WTC11 (cell line): ENCODE data around the gene TNXB. TPM values are rescaled to one million over a fixed set of nuclear protein-coding genes. Genes with fewer than 3 reads are reported as not detected.

Source experiments
- ATAC-seq: fragments of 200-7000 bp; cut with Tn5 transposase; 2 replicates; pipeline ENCODE4 v1.10.0; 2021; ENCODE audit warnings: mild to moderate bottlenecking, moderate library complexity
- CTCF ChIA-PET: fragments of 300-600 bp; sonication (Branson Sonifier 250); formaldehyde crosslinking; loops from one replicate; lab custom pipeline; 2021; ENCODE audit warnings: antibody characterized with exemption; lab: Charles Lee
- POLR2A ChIA-PET: fragments of 350-600 bp; sonication (Branson Sonifier 250); formaldehyde crosslinking; loops from one replicate; lab custom pipeline; 2021; ENCODE audit warnings: antibody characterized with exemption; lab: Charles Lee
- DNase-seq: peaks from one replicate; pipeline ENCODE4 v3.0.0; 2021; ENCODE audit warnings: low spot score
- H3K27ac Mint-ChIP-seq: 2 replicates; pipeline ENCODE4 v1.8.0; 2021; ENCODE audit warnings: mixed read lengths
- H3K27me3 Mint-ChIP-seq: 2 replicates; pipeline ENCODE4 v1.8.0; 2021; ENCODE audit warnings: low read depth, mild to moderate bottlenecking, moderate library complexity, mixed read lengths
- H3K36me3 Mint-ChIP-seq: 2 replicates; pipeline ENCODE4 v1.8.0; 2021; ENCODE audit warnings: mixed read lengths
- H3K4me1 Mint-ChIP-seq: 2 replicates; pipeline ENCODE4 v1.8.0; 2022; ENCODE audit warnings: mixed read lengths
- H3K4me3 Mint-ChIP-seq: 2 replicates; pipeline ENCODE4 v1.8.0; 2021; ENCODE audit warnings: mild to moderate bottlenecking, moderate library complexity, mixed read lengths
- H3K9me3 Mint-ChIP-seq: 2 replicates; pipeline ENCODE4 v1.8.0; 2021; ENCODE audit warnings: mixed read lengths
- ATF1 ChIP-seq: sonication (generic); formaldehyde crosslinking; IDR thresholded peaks from 2 replicates; pipeline ENCODE4 v1.8.1; 2023; ENCODE audit warnings: mild to moderate bottlenecking, moderate library complexity, missing genetic modification reagents
- CBFB ChIP-seq: sonication (generic); formaldehyde crosslinking; IDR thresholded peaks from 2 replicates; pipeline ENCODE4 v1.8.1; 2022; ENCODE audit warnings: mild to moderate bottlenecking, low read depth, missing genetic modification reagents
- CREB1 ChIP-seq: sonication (generic); formaldehyde crosslinking; IDR thresholded peaks from 2 replicates; pipeline ENCODE4 v1.8.0; 2023; ENCODE audit warnings: mild to moderate bottlenecking, missing genetic modification reagents
- FOXP4 ChIP-seq: sonication (generic); formaldehyde crosslinking; IDR thresholded peaks from 2 replicates; pipeline ENCODE4 v1.8.0; 2022; ENCODE audit warnings: mild to moderate bottlenecking, missing genetic modification reagents
- JUN ChIP-seq: sonication (generic); formaldehyde crosslinking; IDR thresholded peaks from 2 replicates; pipeline ENCODE4 v1.8.0; 2023; ENCODE audit warnings: mild to moderate bottlenecking, missing genetic modification reagents
- KAT7 ChIP-seq: sonication (generic); formaldehyde crosslinking; IDR thresholded peaks from 2 replicates; pipeline ENCODE4 v1.8.1; 2023; ENCODE audit warnings: missing genetic modification reagents, mild to moderate bottlenecking, borderline replicate concordance
- MXD4 ChIP-seq: fragments of 250-450 bp; sonication (Bioruptor Pico); IDR thresholded peaks from 2 replicates; pipeline ENCODE4 v1.8.0; 2021; ENCODE audit warnings: mild to moderate bottlenecking, moderate library complexity, borderline replicate concordance
- PRRX2 ChIP-seq: fragments of 250-450 bp; sonication (Bioruptor Pico); IDR thresholded peaks from 2 replicates; pipeline ENCODE4 v1.8.0; 2021; ENCODE audit warnings: mild to moderate bottlenecking
- SMAD4 ChIP-seq: sonication (generic); formaldehyde crosslinking; IDR thresholded peaks from 2 replicates; pipeline ENCODE4 v1.8.0; 2022; ENCODE audit warnings: mild to moderate bottlenecking, missing genetic modification reagents
- TEAD4 ChIP-seq: sonication (generic); formaldehyde crosslinking; IDR thresholded peaks from 2 replicates; pipeline ENCODE4 v1.8.0; 2022; ENCODE audit warnings: mild to moderate bottlenecking, missing genetic modification reagents
- ZNF121 ChIP-seq: sonication (generic); formaldehyde crosslinking; IDR thresholded peaks from 2 replicates; pipeline ENCODE4 v1.8.0; 2023; ENCODE audit warnings: missing genetic modification reagents
- ZNF416 ChIP-seq: fragments of 250-450 bp; sonication (Bioruptor Pico); IDR thresholded peaks from 2 replicates; pipeline ENCODE4 v1.9.0; 2021; ENCODE audit warnings: mild to moderate bottlenecking, inconsistent platforms
- ZNF532 ChIP-seq: fragments of 250-450 bp; sonication (Bioruptor Pico); IDR thresholded peaks from 2 replicates; pipeline ENCODE4 v1.9.0; 2021; ENCODE audit warnings: mild to moderate bottlenecking, borderline replicate concordance
- total RNA-seq: library from RNA; stranded (reverse); gene quantifications from 3 replicates; pipeline ENCODE4 v1.2.3, GENCODE V29; 2021
- TF ChIP-seq, protein P1 (sequence below): sonication (generic); formaldehyde crosslinking; IDR thresholded peaks from 2 replicates; pipeline ENCODE4 v1.8.1; 2023; ENCODE audit warnings: mild to moderate bottlenecking, missing genetic modification reagents
- TF ChIP-seq, protein P2 (sequence below): sonication (generic); formaldehyde crosslinking; IDR thresholded peaks from 2 replicates; pipeline ENCODE4 v1.8.1; 2022; ENCODE audit warnings: mild to moderate bottlenecking, moderate library complexity, missing genetic modification reagents
- TF ChIP-seq, protein P3 (sequence below): fragments of 250-450 bp; sonication (Bioruptor Pico); IDR thresholded peaks from 2 replicates; pipeline ENCODE4 v1.8.0; 2021; ENCODE audit warnings: mild to moderate bottlenecking
- TF ChIP-seq, protein P4 (sequence below): fragments of 250-450 bp; sonication (Bioruptor Pico); conservative IDR thresholded peaks from 2 replicates; pipeline ENCODE4 v1.9.0; 2021; ENCODE audit warnings: mild to moderate bottlenecking

The TNXB gene
- total RNA-seq, 1 experiment from 2014 or later, result 6.4 TPM

- DNase-seq (no peak), ATAC-seq (no peak)
- Mint-ChIP-seq H3K27ac (peak overlapping the region; percentile 69), H3K4me1 (peaks cover 8% of the 10 kb centered on the region), H3K27me3 (no peaks in the 10 kb centered on the region), H3K36me3 (no peaks in the 10 kb centered on the region), H3K9me3 (no peaks in the 10 kb centered on the region), H3K4me3 (no peak overlapping the region)
- ChIA-PET POLR2A (no interaction called here), CTCF (interaction anchor here (2.6 kb wide), 1 partner anchor 10 kb away, joined by 20 read pairs; no protein-coding TSS in a partner anchor)
- TF ChIP-seq, protein P1, sequence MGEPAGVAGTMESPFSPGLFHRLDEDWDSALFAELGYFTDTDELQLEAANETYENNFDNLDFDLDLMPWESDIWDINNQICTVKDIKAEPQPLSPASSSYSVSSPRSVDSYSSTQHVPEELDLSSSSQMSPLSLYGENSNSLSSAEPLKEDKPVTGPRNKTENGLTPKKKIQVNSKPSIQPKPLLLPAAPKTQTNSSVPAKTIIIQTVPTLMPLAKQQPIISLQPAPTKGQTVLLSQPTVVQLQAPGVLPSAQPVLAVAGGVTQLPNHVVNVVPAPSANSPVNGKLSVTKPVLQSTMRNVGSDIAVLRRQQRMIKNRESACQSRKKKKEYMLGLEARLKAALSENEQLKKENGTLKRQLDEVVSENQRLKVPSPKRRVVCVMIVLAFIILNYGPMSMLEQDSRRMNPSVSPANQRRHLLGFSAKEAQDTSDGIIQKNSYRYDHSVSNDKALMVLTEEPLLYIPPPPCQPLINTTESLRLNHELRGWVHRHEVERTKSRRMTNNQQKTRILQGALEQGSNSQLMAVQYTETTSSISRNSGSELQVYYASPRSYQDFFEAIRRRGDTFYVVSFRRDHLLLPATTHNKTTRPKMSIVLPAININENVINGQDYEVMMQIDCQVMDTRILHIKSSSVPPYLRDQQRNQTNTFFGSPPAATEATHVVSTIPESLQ (CRISPR knock-in tag), result no peak
- no peak for TF ChIP-seq KAT7 (CRISPR knock-in tag)
- TF ChIP-seq MXD4 (CRISPR knock-in tag), result no peak
- TF ChIP-seq ZNF532 (CRISPR knock-in tag), result no peak
- TF ChIP-seq TEAD4 (CRISPR knock-in tag), result no peak
- TF ChIP-seq FOXP4 (CRISPR knock-in tag), result no peak
- TF ChIP-seq CREB1 (CRISPR knock-in tag), result no peak
- TF ChIP-seq, protein P2, sequence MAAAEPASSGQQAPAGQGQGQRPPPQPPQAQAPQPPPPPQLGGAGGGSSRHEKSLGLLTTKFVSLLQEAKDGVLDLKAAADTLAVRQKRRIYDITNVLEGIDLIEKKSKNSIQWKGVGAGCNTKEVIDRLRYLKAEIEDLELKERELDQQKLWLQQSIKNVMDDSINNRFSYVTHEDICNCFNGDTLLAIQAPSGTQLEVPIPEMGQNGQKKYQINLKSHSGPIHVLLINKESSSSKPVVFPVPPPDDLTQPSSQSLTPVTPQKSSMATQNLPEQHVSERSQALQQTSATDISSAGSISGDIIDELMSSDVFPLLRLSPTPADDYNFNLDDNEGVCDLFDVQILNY (CRISPR knock-in tag), result no peak
- no peak for TF ChIP-seq PRRX2 (CRISPR knock-in tag)
- TF ChIP-seq, protein P3, sequence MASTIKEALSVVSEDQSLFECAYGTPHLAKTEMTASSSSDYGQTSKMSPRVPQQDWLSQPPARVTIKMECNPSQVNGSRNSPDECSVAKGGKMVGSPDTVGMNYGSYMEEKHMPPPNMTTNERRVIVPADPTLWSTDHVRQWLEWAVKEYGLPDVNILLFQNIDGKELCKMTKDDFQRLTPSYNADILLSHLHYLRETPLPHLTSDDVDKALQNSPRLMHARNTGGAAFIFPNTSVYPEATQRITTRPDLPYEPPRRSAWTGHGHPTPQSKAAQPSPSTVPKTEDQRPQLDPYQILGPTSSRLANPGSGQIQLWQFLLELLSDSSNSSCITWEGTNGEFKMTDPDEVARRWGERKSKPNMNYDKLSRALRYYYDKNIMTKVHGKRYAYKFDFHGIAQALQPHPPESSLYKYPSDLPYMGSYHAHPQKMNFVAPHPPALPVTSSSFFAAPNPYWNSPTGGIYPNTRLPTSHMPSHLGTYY, result no peak
- no peak for TF ChIP-seq ATF1 (CRISPR knock-in tag)
- no peak for TF ChIP-seq SMAD4 (CRISPR knock-in tag)
- no peak for TF ChIP-seq JUN (CRISPR knock-in tag)
- TF ChIP-seq, protein P4, sequence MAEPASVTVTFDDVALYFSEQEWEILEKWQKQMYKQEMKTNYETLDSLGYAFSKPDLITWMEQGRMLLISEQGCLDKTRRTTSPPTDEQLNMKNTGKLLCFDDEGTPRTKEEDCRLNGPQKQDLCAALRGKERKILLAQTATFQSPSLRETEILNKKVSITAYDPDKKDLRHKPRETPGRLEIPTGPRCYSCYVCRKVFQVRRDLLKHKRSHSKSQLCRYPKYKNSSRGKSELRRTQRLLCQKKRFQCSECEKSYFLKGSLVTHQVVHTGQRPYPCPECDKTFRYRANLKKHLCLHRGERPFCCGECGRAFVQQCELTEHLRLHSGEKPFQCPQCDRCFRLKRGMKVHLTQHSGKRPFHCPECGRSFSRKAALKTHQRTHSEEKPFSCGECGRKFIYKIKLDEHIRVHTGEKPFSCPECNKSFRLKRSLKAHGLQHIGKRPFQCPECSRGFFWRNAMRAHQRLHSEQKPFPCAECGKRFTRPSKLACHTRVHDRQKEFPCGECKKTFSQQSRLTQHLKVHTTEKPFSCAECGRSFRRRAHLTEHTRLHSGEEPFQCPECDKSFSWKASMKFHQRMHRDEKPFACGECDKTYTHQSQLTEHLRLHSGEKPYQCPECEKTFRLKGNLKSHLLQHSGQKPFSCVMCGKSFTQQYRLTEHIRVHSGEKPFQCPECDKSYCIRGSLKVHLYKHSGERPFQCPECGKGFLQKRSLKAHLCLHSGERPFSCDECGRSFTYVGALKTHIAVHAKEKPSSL (CRISPR knock-in tag), result no peak
- TF ChIP-seq ZNF416 (CRISPR knock-in tag), result no peak
- TF ChIP-seq CBFB, result no peak
- no peak for TF ChIP-seq ZNF121 (CRISPR knock-in tag)
These were observed 51.2 kb downstream of the TNXB start for GRCh38 chr6:32057966-32058365.
